ENCODE measurements around the gene GBP5.

DNA sequence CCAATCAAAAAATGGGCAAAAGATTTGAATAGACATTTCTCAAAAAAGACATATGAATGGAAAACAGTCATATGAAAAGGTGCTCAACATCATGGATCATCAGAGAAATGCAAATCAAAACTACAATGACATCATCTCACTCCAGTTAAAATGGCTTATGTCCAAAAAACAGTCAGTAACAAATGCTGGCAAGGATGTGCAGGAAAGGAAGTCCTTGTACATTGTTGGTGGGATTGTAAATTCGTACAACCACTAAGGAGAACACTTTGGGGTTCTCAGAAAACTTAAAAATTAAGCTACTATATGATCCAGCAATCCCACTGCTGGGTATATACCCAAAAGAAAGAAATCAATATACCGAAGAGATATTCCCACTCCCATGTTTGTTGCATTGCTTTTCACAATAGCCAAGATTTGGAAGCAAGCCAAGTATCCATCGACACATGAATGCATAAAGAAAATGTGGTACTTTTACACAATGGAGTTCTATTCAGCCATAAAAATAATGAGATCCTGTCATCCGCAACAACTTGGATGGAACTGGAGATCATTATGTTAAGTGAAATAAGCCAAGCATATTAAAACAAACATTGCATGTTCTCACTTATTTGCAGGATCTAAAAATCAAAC, 17.9 kb downstream of the GBP5 start:
- no peak for TF ChIP-seq CTCF (IDR thresholded peaks at IDR 0.05)
- TF ChIP-seq POLR2A (IDR thresholded peaks at IDR 0.05), result no peak

Measured in breast epithelium (tissue), 3 donors.